Suprapubic skin (tissue), 4 donors: Measurements from ENCODE around the gene HYOU1. TPM values are rescaled to one million over a fixed set of nuclear protein-coding genes. Genes with fewer than 3 reads are reported as not detected.

ENCODE experiments used
- DNase-seq, 2 donors: peaks; one replicate each; pipeline ENCODE4 v3.0.0-alpha.2; 2019; ENCODE audit warnings: low spot score in 2 of 2
- H3K27ac ChIP-seq: fragments of 200-600 bp; sonication (generic); one replicate; pipeline ENCODE4 v1.5.1; 2019
- H3K27me3 ChIP-seq: fragments of 200-600 bp; sonication (generic); one replicate; pipeline ENCODE4 v1.5.1; 2019
- H3K36me3 ChIP-seq: fragments of 200-600 bp; sonication (generic); one replicate; pipeline ENCODE4 v1.5.1; 2019
- H3K4me1 ChIP-seq: fragments of 200-600 bp; sonication (generic); one replicate; pipeline ENCODE4 v1.5.1; 2019
- H3K4me3 ChIP-seq: fragments of 200-600 bp; sonication (generic); one replicate; pipeline ENCODE4 v1.5.1; 2019; ENCODE audit warnings: mild to moderate bottlenecking
- H3K9me3 ChIP-seq: fragments of 200-600 bp; sonication (generic); one replicate; pipeline ENCODE4 v1.5.1; 2019
- EP300 ChIP-seq: sonication (generic); formaldehyde crosslinking; IDR thresholded peaks from one replicate; pipeline ENCODE4 v1.6.1; 2017; ENCODE audit warnings: antibody characterized with exemption
- POLR2A ChIP-seq, 2 donors: fragments of 450-650 bp; IDR thresholded peaks; one replicate each; pipeline ENCODE4 v1.6.1; 2017; ENCODE audit warnings: antibody characterized with exemption in 2 of 2, mild to moderate bottlenecking in 2 of 2, moderate library complexity in 2 of 2
- POLR2AphosphoS5 ChIP-seq, 3 donors: sonication (generic); formaldehyde crosslinking; IDR thresholded peaks; one replicate each; pipeline ENCODE4 v1.6.1; 2017; ENCODE audit warnings: antibody characterized with exemption in 3 of 3
- WGBS: methylation state at CpG from one replicate; pipeline ENCODE4 v1.1.5; 2018; 5-methylcytosine and 5-hydroxymethylcytosine counted together
- total RNA-seq, 4 donors: library from RNA; depleted of rRNA; stranded (reverse); fragments of >200 nt; gene quantifications; one replicate each; pipeline ENCODE4 v1.1.0, GENCODE V29; 2016
- TF ChIP-seq, protein P1 (sequence below), 2 donors: fragments of 200-600 bp in 1 of 2; fragments of 450-650 bp in 1 of 2; sonication (generic) in 1 of 2; IDR thresholded peaks; one replicate each; pipeline ENCODE4 v1.5.1; 2016 to 2019; ENCODE audit warnings: antibody characterized with exemption in 2 of 2, mild to moderate bottlenecking in 1 of 2, moderate library complexity in 1 of 2

Gene HYOU1
- total RNA-seq, 4 donors from 2014 or later, result 26.2 to 50.7 (median 46.2) TPM

DNA sequence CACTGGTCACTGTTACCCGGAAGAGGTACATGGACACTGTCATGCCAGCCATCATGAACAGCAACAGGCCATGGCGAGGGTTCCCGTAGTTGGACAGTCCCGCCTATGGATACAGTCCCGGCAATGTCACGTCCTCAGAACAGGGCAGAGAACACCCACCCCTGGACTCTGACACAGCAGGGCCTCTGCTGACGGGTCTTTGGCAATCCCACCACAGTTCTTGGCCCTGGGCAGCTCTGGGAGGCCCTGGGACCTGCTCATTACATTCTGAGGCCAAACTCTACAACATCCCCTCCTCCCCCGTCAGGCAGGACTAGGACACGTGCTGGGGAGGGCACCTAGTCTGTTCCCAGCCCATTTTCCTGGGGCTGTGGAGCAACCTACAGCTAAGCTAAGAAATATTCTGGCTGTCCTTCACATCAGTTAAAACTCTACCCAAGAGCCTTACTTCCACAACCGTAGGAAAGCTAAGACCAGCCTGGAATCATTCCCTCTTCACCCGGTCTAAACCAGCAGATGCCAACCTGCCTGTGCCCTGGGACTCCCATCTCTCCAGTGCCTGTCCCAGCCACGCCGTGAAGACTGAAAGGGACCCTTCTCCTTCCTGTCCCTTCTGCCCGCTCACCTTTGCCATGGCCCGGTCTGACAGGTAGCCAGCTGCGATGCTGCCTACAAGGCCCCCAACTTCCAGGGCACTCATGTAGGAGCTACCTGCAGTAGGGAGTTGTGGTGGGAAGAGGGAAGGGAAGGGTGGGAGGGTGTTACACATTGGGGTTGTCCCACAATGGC, 30.8 kb downstream of the HYOU1 start:
- Histone ChIP-seq H3K9me3 (no peaks in the 10 kb centered on the region), H3K4me1 (peaks cover 31% of the 10 kb centered on the region), H3K4me3 (no peak overlapping the region), H3K36me3 (peaks cover 34% of the 10 kb centered on the region), H3K27ac (no peak overlapping the region), H3K27me3 (no peaks in the 10 kb centered on the region)
- DNase-seq, result no peak
- TF ChIP-seq POLR2AphosphoS5 (IDR thresholded peaks at IDR 0.05), result no peak
- TF ChIP-seq, protein P1, sequence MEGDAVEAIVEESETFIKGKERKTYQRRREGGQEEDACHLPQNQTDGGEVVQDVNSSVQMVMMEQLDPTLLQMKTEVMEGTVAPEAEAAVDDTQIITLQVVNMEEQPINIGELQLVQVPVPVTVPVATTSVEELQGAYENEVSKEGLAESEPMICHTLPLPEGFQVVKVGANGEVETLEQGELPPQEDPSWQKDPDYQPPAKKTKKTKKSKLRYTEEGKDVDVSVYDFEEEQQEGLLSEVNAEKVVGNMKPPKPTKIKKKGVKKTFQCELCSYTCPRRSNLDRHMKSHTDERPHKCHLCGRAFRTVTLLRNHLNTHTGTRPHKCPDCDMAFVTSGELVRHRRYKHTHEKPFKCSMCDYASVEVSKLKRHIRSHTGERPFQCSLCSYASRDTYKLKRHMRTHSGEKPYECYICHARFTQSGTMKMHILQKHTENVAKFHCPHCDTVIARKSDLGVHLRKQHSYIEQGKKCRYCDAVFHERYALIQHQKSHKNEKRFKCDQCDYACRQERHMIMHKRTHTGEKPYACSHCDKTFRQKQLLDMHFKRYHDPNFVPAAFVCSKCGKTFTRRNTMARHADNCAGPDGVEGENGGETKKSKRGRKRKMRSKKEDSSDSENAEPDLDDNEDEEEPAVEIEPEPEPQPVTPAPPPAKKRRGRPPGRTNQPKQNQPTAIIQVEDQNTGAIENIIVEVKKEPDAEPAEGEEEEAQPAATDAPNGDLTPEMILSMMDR (IDR thresholded peaks at IDR 0.05), result no peak
- no peak for TF ChIP-seq POLR2A (IDR thresholded peaks at IDR 0.05)
- no peak for TF ChIP-seq EP300
- 89% methylated on average over 14 of the region's 16 CpGs for WGBS

- H3K36me3 ChIP-seq, result peaks cover 34% of the 10 kb centered on the region
- peaks cover 34% of the 10 kb centered on the region for H3K4me1 ChIP-seq
- 92% methylated on average over 5 of the region's 5 CpGs for WGBS
- no peak overlapping the region for H3K4me3 ChIP-seq
- H3K27me3 ChIP-seq, result no peaks in the 10 kb centered on the region
- H3K9me3 ChIP-seq, result no peaks in the 10 kb centered on the region
- TF ChIP-seq POLR2AphosphoS5 (IDR thresholded peaks at IDR 0.05), result no peak
- no peak for TF ChIP-seq EP300
- no peak overlapping the region for H3K27ac ChIP-seq
- no peak for DNase-seq
These were observed 31.5 kb downstream of the HYOU1 start for GRCh38 chr11:119025541-119025940.

DNA sequence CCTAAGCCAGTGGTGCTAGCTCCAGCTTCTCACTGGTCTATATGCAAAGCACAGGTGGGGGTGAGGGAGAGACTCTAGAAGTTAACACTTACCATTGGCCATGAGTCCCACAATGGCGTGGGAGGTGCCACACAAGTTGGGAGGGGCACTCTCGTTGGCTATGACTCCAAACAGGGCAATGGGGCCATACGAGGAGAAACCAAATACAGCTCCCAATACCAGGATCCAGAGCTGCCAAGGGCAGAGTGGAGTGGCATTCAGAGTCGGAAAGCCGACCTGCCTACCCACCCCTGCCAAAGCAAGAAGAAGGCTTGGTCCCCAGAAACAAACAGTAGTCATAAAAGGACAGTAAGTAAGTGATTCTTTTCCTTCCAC, 31.9 kb downstream of the HYOU1 start:
- TF ChIP-seq, protein P1 (IDR thresholded peaks at IDR 0.05), result no peak
- no peak for TF ChIP-seq EP300
- no peak for TF ChIP-seq POLR2AphosphoS5 (IDR thresholded peaks at IDR 0.05)
- TF ChIP-seq POLR2A (IDR thresholded peaks at IDR 0.05), result no peak
- H3K36me3 ChIP-seq, result peaks cover 34% of the 10 kb centered on the region
- H3K4me1 ChIP-seq, result peaks cover 34% of the 10 kb centered on the region
- 63% methylated on average over 5 of the region's 5 CpGs for WGBS
- no peaks in the 10 kb centered on the region for H3K9me3 ChIP-seq
- H3K27ac ChIP-seq, result no peak overlapping the region
- no peaks in the 10 kb centered on the region for H3K27me3 ChIP-seq
- no peak overlapping the region for H3K4me3 ChIP-seq
- DNase-seq, result no peak

- H3K27ac ChIP-seq, result no peak overlapping the region
- peaks cover 34% of the 10 kb centered on the region for H3K36me3 ChIP-seq
- 70% methylated on average over 13 of the region's 15 CpGs for WGBS
These were observed 32.4 kb downstream of the HYOU1 start for GRCh38 chr11:119024430-119025098.

GRCh38 chr11:119023741-119024140, 33.3 kb downstream of the HYOU1 start:
- peaks cover 31% of the 10 kb centered on the region for H3K4me1 ChIP-seq

More at GRCh38 chr11:119024430-119025098, 32.4 kb downstream of the HYOU1 start:
- TF ChIP-seq, protein P1 (IDR thresholded peaks at IDR 0.05), result no peak
- no peak for TF ChIP-seq POLR2A (IDR thresholded peaks at IDR 0.05)
- TF ChIP-seq POLR2AphosphoS5 (IDR thresholded peaks at IDR 0.05), result no peak
- no peak for TF ChIP-seq EP300
- Histone ChIP-seq H3K27me3 (no peaks in the 10 kb centered on the region), H3K4me3 (no peak overlapping the region), H3K9me3 (no peaks in the 10 kb centered on the region), H3K4me1 (peaks cover 34% of the 10 kb centered on the region)
- DNase-seq, result no peak

DNA sequence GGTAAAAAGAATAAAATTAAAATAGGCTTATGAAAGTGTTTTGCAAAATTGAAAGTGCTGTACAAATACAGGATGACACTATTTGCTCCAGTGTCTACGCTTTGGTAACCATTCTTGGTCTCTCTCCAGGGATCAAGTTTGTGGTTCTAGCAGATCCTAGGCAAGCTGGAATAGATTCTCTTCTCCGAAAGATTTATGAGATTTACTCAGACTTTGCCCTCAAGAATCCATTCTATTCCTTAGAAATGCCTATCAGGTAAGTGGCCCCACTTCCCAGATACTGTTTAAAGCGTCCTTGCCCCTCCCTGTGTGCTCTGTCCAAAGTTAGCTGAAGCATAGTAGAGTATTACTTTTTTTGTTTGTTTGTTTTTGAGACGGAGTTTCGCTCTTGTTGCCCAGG, 35.4 kb downstream of the HYOU1 start:
- TF ChIP-seq POLR2A (IDR thresholded peaks at IDR 0.05), result no peak
- TF ChIP-seq EP300, result no peak
- no peak for TF ChIP-seq POLR2AphosphoS5 (IDR thresholded peaks at IDR 0.05)
- TF ChIP-seq, protein P1 (IDR thresholded peaks at IDR 0.05), result no peak
- H3K27ac ChIP-seq, result no peak overlapping the region
- 90% methylated on average over 5 of the region's 5 CpGs for WGBS
- no peak for DNase-seq
- no peaks in the 10 kb centered on the region for H3K9me3 ChIP-seq
- H3K27me3 ChIP-seq, result no peaks in the 10 kb centered on the region
- H3K4me3 ChIP-seq, result no peak overlapping the region
- H3K36me3 ChIP-seq, result peaks cover 35% of the 10 kb centered on the region
- peaks cover 35% of the 10 kb centered on the region for H3K4me1 ChIP-seq

More at GRCh38 chr11:119023741-119024140, 33.3 kb downstream of the HYOU1 start:
- no peak overlapping the region for H3K27ac ChIP-seq
- H3K4me3 ChIP-seq, result no peak overlapping the region
- H3K36me3 ChIP-seq, result peaks cover 34% of the 10 kb centered on the region
- no peak for TF ChIP-seq POLR2AphosphoS5 (IDR thresholded peaks at IDR 0.05)
- no peaks in the 10 kb centered on the region for H3K27me3 ChIP-seq
- DNase-seq, result no peak
- no peaks in the 10 kb centered on the region for H3K9me3 ChIP-seq
